ENCODE results near the gene ZNRF1. TPM values are rescaled to one million over a fixed set of nuclear protein-coding genes. Genes with fewer than 3 reads are reported as not detected.

The ZNRF1 gene
- total and polyA plus RNA-seq, 4 donors, result 7.9 to 10.9 (median 9.2) TPM

DNA sequence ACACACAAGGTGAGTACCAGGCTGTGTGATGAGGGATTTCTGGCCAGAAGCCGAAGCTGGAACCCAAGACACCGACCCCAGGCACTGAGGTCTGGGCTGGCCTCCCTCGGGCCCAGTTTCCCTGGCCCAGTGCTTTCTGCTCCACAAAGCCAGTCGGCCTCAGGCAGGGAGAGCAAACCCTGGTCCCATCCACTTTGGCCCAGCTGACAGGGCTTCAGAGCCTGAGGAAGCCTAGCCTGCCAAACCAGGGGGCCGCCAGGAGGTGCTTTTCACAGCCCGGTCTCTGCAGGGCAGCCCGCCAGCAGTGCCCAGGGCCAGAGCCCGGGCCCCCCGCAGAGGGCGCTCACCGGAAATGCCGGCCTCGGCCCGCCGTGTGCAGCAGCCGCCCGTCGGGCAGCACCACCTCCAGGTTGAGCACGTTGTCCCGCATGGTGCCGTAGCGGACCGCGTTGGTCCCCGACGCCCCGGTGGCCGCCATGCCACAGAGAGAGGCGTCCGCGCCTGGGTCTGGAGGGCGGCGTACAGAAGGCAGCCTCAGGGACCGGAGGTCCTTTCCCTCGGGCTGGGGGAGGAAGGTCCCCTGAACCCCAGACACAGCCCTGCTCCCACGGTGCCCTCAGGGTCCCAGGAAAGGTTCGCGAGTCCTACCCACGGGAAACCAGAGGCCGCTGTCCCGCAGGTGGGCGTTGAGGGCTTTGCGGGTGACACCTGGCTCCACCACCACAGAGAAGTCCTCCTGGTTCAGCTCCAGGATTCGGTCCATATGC lies 115.5 kb downstream of the ZNRF1 start (continued):
- TF ChIP-seq, protein P1, sequence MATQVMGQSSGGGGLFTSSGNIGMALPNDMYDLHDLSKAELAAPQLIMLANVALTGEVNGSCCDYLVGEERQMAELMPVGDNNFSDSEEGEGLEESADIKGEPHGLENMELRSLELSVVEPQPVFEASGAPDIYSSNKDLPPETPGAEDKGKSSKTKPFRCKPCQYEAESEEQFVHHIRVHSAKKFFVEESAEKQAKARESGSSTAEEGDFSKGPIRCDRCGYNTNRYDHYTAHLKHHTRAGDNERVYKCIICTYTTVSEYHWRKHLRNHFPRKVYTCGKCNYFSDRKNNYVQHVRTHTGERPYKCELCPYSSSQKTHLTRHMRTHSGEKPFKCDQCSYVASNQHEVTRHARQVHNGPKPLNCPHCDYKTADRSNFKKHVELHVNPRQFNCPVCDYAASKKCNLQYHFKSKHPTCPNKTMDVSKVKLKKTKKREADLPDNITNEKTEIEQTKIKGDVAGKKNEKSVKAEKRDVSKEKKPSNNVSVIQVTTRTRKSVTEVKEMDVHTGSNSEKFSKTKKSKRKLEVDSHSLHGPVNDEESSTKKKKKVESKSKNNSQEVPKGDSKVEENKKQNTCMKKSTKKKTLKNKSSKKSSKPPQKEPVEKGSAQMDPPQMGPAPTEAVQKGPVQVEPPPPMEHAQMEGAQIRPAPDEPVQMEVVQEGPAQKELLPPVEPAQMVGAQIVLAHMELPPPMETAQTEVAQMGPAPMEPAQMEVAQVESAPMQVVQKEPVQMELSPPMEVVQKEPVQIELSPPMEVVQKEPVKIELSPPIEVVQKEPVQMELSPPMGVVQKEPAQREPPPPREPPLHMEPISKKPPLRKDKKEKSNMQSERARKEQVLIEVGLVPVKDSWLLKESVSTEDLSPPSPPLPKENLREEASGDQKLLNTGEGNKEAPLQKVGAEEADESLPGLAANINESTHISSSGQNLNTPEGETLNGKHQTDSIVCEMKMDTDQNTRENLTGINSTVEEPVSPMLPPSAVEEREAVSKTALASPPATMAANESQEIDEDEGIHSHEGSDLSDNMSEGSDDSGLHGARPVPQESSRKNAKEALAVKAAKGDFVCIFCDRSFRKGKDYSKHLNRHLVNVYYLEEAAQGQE (IDR thresholded peaks at IDR 0.05), result no peak
- no peak for TF ChIP-seq RXRA (IDR thresholded peaks at IDR 0.05)
- TF ChIP-seq, protein P2, sequence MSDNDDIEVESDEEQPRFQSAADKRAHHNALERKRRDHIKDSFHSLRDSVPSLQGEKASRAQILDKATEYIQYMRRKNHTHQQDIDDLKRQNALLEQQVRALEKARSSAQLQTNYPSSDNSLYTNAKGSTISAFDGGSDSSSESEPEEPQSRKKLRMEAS (IDR thresholded peaks at IDR 0.05), result no peak
- TF ChIP-seq, protein P3, sequence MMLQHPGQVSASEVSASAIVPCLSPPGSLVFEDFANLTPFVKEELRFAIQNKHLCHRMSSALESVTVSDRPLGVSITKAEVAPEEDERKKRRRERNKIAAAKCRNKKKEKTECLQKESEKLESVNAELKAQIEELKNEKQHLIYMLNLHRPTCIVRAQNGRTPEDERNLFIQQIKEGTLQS (IDR thresholded peaks at IDR 0.05), result no peak
- TF ChIP-seq TAF1 (conservative IDR thresholded peaks at IDR 0.05), result no peak
- no peak for TF ChIP-seq GABPA (IDR thresholded peaks at IDR 0.05 in 1 of 2, conservative IDR thresholded peaks at IDR 0.05 in 1 of 2)
- no peak for TF ChIP-seq NR2F2 (IDR thresholded peaks at IDR 0.05)
- TF ChIP-seq FOXA1 (IDR thresholded peaks at IDR 0.05), result no peak
- no peak for TF ChIP-seq FOXA2 (IDR thresholded peaks at IDR 0.05)
- TF ChIP-seq HNF4A (conservative IDR thresholded peaks at IDR 0.05), result no peak

DNA sequence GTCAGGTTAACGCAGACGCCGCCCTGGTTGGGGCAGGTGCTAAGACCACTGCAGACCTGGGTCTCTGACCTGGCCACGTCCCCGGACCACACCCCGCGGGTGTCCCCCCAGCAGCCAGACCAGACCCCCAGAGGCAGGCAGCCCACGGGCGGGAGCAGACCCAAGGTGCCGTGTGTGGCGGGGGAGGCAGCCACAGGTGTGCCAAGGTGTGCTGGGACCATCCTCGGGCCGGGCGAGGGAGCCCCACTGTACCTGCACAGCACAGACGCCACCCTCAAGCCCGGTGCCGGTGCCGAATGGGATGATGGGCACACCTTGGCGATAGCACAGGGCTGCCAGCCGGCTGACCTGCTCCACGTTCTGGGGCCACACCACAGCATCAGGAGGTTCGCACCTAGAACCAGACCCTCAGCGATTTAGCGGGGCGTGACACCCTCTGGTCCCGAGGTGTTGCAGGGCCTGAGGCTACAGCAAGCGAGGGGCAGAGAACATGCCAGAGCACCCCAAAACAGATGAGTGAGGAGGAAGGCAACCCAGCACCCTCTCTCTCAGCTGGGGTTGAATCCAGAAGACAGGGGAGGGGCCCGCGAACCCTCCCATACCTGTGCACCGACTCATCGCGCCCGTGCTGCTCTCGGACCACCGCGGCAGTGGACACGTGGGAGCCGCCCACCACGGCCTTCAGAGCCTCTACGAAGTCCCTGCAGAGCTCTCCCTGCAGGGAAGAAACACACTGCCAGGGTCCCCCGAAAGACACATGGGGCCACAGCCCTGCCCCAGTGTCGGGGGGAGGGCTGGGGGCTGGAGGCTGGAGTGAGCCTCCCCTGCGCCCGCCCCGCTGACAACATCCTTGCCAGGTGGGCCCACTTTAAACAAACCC lies 116.4 kb downstream of the ZNRF1 start:
- peak overlapping the region in 1 of 2 donors; percentile 39 for H3K9ac ChIP-seq (ENCODE audit: low read depth in 1 of 2, low read length in 2 of 2)
- 79% methylated on average over 45 of the region's 45 CpGs for WGBS

More for the DNA sequence above, 116.4 kb downstream of the ZNRF1 start:
- TF ChIP-seq EGR1 (IDR thresholded peaks at IDR 0.05; ENCODE audit: low read depth in 2 of 2) (no peak), FOXA2 (IDR thresholded peaks at IDR 0.05) (no peak), HNF4A (conservative IDR thresholded peaks at IDR 0.05) (no peak), YY1 (IDR thresholded peaks at IDR 0.05) (no peak), HNF4G (IDR thresholded peaks at IDR 0.05) (no peak), SP1 (IDR thresholded peaks at IDR 0.05) (no peak), GABPA (IDR thresholded peaks at IDR 0.05 in 1 of 2, conservative IDR thresholded peaks at IDR 0.05 in 1 of 2) (no peak), NR2F2 (IDR thresholded peaks at IDR 0.05) (no peak)
- TF ChIP-seq, protein P1 (IDR thresholded peaks at IDR 0.05), result no peak
- TF ChIP-seq, protein P3 (IDR thresholded peaks at IDR 0.05), result no peak
- TF ChIP-seq, protein P2 (IDR thresholded peaks at IDR 0.05), result no peak
- TF ChIP-seq, protein P4, sequence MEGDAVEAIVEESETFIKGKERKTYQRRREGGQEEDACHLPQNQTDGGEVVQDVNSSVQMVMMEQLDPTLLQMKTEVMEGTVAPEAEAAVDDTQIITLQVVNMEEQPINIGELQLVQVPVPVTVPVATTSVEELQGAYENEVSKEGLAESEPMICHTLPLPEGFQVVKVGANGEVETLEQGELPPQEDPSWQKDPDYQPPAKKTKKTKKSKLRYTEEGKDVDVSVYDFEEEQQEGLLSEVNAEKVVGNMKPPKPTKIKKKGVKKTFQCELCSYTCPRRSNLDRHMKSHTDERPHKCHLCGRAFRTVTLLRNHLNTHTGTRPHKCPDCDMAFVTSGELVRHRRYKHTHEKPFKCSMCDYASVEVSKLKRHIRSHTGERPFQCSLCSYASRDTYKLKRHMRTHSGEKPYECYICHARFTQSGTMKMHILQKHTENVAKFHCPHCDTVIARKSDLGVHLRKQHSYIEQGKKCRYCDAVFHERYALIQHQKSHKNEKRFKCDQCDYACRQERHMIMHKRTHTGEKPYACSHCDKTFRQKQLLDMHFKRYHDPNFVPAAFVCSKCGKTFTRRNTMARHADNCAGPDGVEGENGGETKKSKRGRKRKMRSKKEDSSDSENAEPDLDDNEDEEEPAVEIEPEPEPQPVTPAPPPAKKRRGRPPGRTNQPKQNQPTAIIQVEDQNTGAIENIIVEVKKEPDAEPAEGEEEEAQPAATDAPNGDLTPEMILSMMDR (IDR thresholded peaks at IDR 0.05; ENCODE audit: low read depth, low read length, missing input control), result no peak
- Histone ChIP-seq H3K4me3 (ENCODE audit: low read depth in 1 of 3, low read length in 3 of 3) (peak overlapping the region in 2 of 3 donors; percentile 43 to 63), H3K27me3 (ENCODE audit: control insufficient read depth in 4 of 4, insufficient read depth in 4 of 4, low read length in 3 of 4) (no peaks in the 10 kb centered on the region), H3K36me3 (ENCODE audit: control insufficient read depth in 4 of 4, insufficient read depth in 3 of 4, low read depth in 1 of 4, low read length in 3 of 4) (peaks cover 0 to 9% (median 2%) of the 10 kb centered on the region in 4 donors), H3K9me3 (ENCODE audit: control insufficient read depth in 4 of 4, low read length in 3 of 4) (no peaks in the 10 kb centered on the region), H3K27ac (ENCODE audit: low read depth in 1 of 2, low read length in 2 of 2) (peak overlapping the region; percentile 77 to 96), H3K4me1 (ENCODE audit: control insufficient read depth in 4 of 4, insufficient read depth in 4 of 4, low read length in 3 of 4) (peaks cover 7 to 47% (median 31%) of the 10 kb centered on the region in 4 donors)
- no peak for DNase-seq (ENCODE audit: low spot score)
